GM12864 (cell line): ENCODE data around the gene INTS6L.

Experiments
- DNase-seq: peaks from one replicate; pipeline ENCODE4 v3.0.0-alpha.2; 2011; ENCODE audit warnings: low read depth
- H3K4me3 ChIP-seq: 2 replicates; pipeline ENCODE4 v1.5.1; 2011; ENCODE audit warnings: mild to moderate bottlenecking, low read depth, low read length, control low read depth
- TF ChIP-seq, protein P1 (sequence below): IDR thresholded peaks from 2 replicates; pipeline ENCODE4 v1.5.1; 2011; ENCODE audit warnings: low read depth, mild to moderate bottlenecking, moderate library complexity, low read length, control low read depth, inconsistent platforms; ENCODE audit errors: missing control alignments

INTS6L gene

GRCh38 chrX:135490979-135491514 lies 29.4 kb upstream of the INTS6L start:
- no peak overlapping the region for H3K4me3 ChIP-seq
- TF ChIP-seq, protein P1, sequence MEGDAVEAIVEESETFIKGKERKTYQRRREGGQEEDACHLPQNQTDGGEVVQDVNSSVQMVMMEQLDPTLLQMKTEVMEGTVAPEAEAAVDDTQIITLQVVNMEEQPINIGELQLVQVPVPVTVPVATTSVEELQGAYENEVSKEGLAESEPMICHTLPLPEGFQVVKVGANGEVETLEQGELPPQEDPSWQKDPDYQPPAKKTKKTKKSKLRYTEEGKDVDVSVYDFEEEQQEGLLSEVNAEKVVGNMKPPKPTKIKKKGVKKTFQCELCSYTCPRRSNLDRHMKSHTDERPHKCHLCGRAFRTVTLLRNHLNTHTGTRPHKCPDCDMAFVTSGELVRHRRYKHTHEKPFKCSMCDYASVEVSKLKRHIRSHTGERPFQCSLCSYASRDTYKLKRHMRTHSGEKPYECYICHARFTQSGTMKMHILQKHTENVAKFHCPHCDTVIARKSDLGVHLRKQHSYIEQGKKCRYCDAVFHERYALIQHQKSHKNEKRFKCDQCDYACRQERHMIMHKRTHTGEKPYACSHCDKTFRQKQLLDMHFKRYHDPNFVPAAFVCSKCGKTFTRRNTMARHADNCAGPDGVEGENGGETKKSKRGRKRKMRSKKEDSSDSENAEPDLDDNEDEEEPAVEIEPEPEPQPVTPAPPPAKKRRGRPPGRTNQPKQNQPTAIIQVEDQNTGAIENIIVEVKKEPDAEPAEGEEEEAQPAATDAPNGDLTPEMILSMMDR: no peak
- DNase-seq: no peak

- DNase-seq: no peak
- H3K4me3 ChIP-seq: no peak overlapping the region
- TF ChIP-seq, protein P1: no peak
These were observed 26.0 kb upstream of the INTS6L start for GRCh38 chrX:135494453-135494852.

DNA sequence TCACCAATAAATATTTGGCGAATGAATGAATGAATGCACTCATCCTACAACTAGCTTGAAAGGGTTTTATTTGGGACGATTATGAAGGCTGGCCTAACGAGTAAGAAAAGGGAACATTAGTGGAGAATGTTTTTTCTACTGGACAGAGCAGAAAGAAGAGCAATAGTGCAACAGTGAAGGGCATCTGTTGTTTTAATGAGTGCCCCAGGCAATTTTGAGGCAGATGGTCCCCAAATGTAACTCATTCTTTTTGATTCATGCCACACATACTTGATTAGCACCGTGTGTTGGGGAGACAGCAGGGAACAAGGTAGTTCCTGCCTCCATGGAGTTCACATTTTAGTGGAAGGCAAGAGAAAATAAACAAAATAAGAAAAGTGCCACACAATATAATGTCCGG lies 22.7 kb upstream of the INTS6L start:
- no peak for DNase-seq
- H3K4me3 ChIP-seq: no peak overlapping the region
- TF ChIP-seq, protein P1: no peak

- no peak for DNase-seq
- TF ChIP-seq, protein P1: no peak
- H3K4me3 ChIP-seq: no peak overlapping the region
These were observed 22.2 kb upstream of the INTS6L start for GRCh38 chrX:135498236-135498635.

GRCh38 chrX:135505351-135505750 lies 15.1 kb upstream of the INTS6L start:
- H3K4me3 ChIP-seq: no peak overlapping the region
- TF ChIP-seq, protein P1: no peak
- no peak for DNase-seq

- DNase-seq: no peak
- TF ChIP-seq, protein P1: no peak
- no peak overlapping the region for H3K4me3 ChIP-seq
These were observed 10.6 kb upstream of the INTS6L start for GRCh38 chrX:135509885-135510284.

- TF ChIP-seq, protein P1: no peak
- no peak overlapping the region for H3K4me3 ChIP-seq
- no peak for DNase-seq
These were observed 7.8 kb upstream of the INTS6L start for GRCh38 chrX:135512508-135513129.
